ENCODE results near the gene SLC28A1. TPM values are rescaled to one million over a fixed set of nuclear protein-coding genes. Genes with fewer than 3 reads are reported as not detected.

Gene SLC28A1
- total RNA-seq, 1 experiment from 2014 or later, result 0.13 TPM

DNA sequence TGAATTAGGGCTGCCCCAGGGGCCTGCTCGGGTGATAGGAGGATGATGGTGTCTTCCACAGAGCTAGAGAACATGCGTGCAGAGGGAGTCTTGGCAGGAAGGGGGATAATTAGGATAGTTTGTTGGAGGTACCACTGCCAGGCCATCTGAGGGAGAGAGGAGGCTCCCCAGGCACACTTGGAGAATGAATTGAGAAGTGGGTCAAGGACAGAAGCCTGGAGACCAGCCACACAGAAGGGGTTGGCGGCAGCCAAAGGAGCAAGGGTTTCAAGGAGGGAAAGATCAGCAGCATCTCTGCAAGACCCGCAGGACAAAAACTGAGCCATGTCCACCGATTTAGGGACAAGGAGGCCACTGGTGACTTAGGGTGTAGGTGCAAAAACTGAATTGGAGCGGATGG lies 6.9 kb downstream of the SLC28A1 start:
- H3T11ph ChIP-seq (ENCODE audit: low read length), result no peak overlapping the region
- H2BK120ac ChIP-seq (ENCODE audit: low read depth, low read length, poor library complexity, severe bottlenecking), result no peak overlapping the region
- no peak overlapping the region for H2AK5ac ChIP-seq (ENCODE audit: insufficient read length, low read length)
- no peak overlapping the region for H3K9ac ChIP-seq (ENCODE audit: extremely low read depth, insufficient read length, low read length)
- H3K27me3 ChIP-seq (ENCODE audit: insufficient read depth, low read length), result no peaks in the 10 kb centered on the region
- H3K27ac ChIP-seq (ENCODE audit: insufficient read length, low read depth, low read length), result no peak overlapping the region
- Mint-ChIP-seq H3K27me3 (ENCODE audit: low read depth) (peaks cover 8% of the 10 kb centered on the region), H3K36me3 (ENCODE audit: insufficient read depth in 1 of 3, low read depth in 3 of 3) (no peaks in the 10 kb centered on the region), H3K27ac (no peak overlapping the region), H3K9me3 (no peaks in the 10 kb centered on the region), H3K4me1 (peaks cover 12 to 18% of the 10 kb centered on the region in 2 experiments), H3K4me3 (no peak overlapping the region)
- H3K14ac ChIP-seq (ENCODE audit: insufficient read depth, low read length), result no peak overlapping the region
- no CpG with 5 or more reads among the region's 6 CpGs for WGBS (ENCODE audit: extremely low coverage, insufficient read length, low lambda C conversion rate)
- H3K4me2 ChIP-seq (ENCODE audit: insufficient read depth, insufficient read length, low read length), result no peak overlapping the region
- no peaks in the 10 kb centered on the region for H3K79me1 ChIP-seq (ENCODE audit: insufficient read depth, low read depth, low read length, poor library complexity, severe bottlenecking)
- no peak overlapping the region for H4K5ac ChIP-seq (ENCODE audit: insufficient read length, low read depth, low read length)
- H4K8ac ChIP-seq (replicated peaks; ENCODE audit: insufficient read length, low read depth, low read length), result no peak overlapping the region
- H3K4me1 ChIP-seq (ENCODE audit: insufficient read depth, low read length), result no peaks in the 10 kb centered on the region
- no peak overlapping the region for H2BK15ac ChIP-seq (ENCODE audit: low read depth, low read length)
- no peak for DNase-seq
- no peak overlapping the region for H2BK20ac ChIP-seq (ENCODE audit: low read depth, low read length, poor library complexity, severe bottlenecking)
- H3K18ac ChIP-seq (ENCODE audit: insufficient read length, low read depth, low read length), result no peak overlapping the region
- no peaks in the 10 kb centered on the region for H3K79me2 ChIP-seq (ENCODE audit: insufficient read depth, low read length)
- no peak overlapping the region for H4K91ac ChIP-seq (ENCODE audit: insufficient read length, low read depth, low read length)
- no peak overlapping the region for H3K23ac ChIP-seq (ENCODE audit: insufficient read length, low read depth, low read length)
- H3K4ac ChIP-seq (ENCODE audit: low read depth, low read length), result no peak overlapping the region
- H2BK12ac ChIP-seq (ENCODE audit: insufficient read length, low read depth, low read length), result no peak overlapping the region
- H3K9me3 ChIP-seq (ENCODE audit: control insufficient read depth, low read depth, low read length), result no peaks in the 10 kb centered on the region
- no peaks in the 10 kb centered on the region for H4K20me1 ChIP-seq (ENCODE audit: control insufficient read depth, insufficient read depth, insufficient read length)
- no peak overlapping the region for H2BK5ac ChIP-seq (ENCODE audit: insufficient read length, low read length)
- no peak overlapping the region for H3K56ac ChIP-seq (ENCODE audit: insufficient read length, low read depth, low read length)
- no peak for TF ChIP-seq CTCF (conservative IDR thresholded peaks at IDR 0.05)
- no peaks in the 10 kb centered on the region for H3K23me2 ChIP-seq (ENCODE audit: insufficient read length, low read depth, low read length, poor library complexity, severe bottlenecking)
- no peak overlapping the region for H2AFZ ChIP-seq (ENCODE audit: low read length)

Data from H9 (cell line).